ENCODE data around the gene BMI1.

The BMI1 gene

GRCh38 chr10:22369434-22370072, 48.7 kb downstream of the BMI1 start:
- Histone ChIP-seq H3K4me2 (ENCODE audit: low read length) (no peak overlapping the region), H2BK5ac (ENCODE audit: low read depth, low read length, poor library complexity) (no peak overlapping the region), H4K12ac (ENCODE audit: low read depth, low read length) (no peak overlapping the region), H3K23ac (ENCODE audit: low read length) (no peak overlapping the region), H4K91ac (ENCODE audit: low read depth, low read length) (no peak overlapping the region), H3K4me3 (ENCODE audit: low read depth, low read length) (no peak overlapping the region), H3K27me3 (ENCODE audit: insufficient read depth, low read length) (no peaks in the 10 kb centered on the region), H3K18ac (ENCODE audit: low read length) (no peak overlapping the region), H3K4ac (ENCODE audit: low read depth, low read length) (no peak overlapping the region), H3K27ac (ENCODE audit: low read depth, low read length) (no peak overlapping the region), H3K79me2 (ENCODE audit: control insufficient read depth, insufficient read depth, low read length, poor library complexity) (no peaks in the 10 kb centered on the region), H2BK12ac (ENCODE audit: low read length) (no peak overlapping the region), H3K36me3 (ENCODE audit: control insufficient read depth in 1 of 2, insufficient read depth in 2 of 2, low read length in 2 of 2) (no peaks in the 10 kb centered on the region), H2AFZ (ENCODE audit: insufficient read depth, low read length, poor library complexity) (no peak overlapping the region), H3K4me1 (ENCODE audit: control insufficient read depth in 1 of 2, insufficient read depth in 2 of 2, low read length in 2 of 2) (no peaks in the 10 kb centered on the region), H3K9me3 (ENCODE audit: insufficient read depth, low read depth, low read length) (no peaks in the 10 kb centered on the region), H4K8ac (ENCODE audit: low read depth, low read length) (no peak overlapping the region), H3K79me1 (ENCODE audit: low read length) (no peaks in the 10 kb centered on the region), H2AK5ac (ENCODE audit: low read length) (no peak overlapping the region), H3K14ac (ENCODE audit: low read length) (no peak overlapping the region), H2BK120ac (ENCODE audit: insufficient read depth, low read length, poor library complexity) (no peak overlapping the region), H3K9ac (ENCODE audit: low read length) (no peak overlapping the region)
- peak in 1 of 2 donors; percentile 70 for DNase-seq
- no CpG with 5 or more reads among the region's 5 CpGs for WGBS (ENCODE audit: extremely low coverage, insufficient coverage, insufficient read length)

GRCh38 chr10:22370320-22370719, 49.4 kb downstream of the BMI1 start:
- no peak overlapping the region for H4K91ac ChIP-seq (ENCODE audit: low read depth, low read length)
- H4K8ac ChIP-seq (ENCODE audit: low read depth, low read length) = no peak overlapping the region
- H3K36me3 ChIP-seq (ENCODE audit: control insufficient read depth in 1 of 2, insufficient read depth in 2 of 2, low read length in 2 of 2) = no peaks in the 10 kb centered on the region
- no peak overlapping the region for H3K23ac ChIP-seq (ENCODE audit: low read length)
- H2BK120ac ChIP-seq (ENCODE audit: insufficient read depth, low read length, poor library complexity) = no peak overlapping the region
- no peak overlapping the region for H2AK5ac ChIP-seq (ENCODE audit: low read length)
- H3K27me3 ChIP-seq (ENCODE audit: insufficient read depth, low read length) = no peaks in the 10 kb centered on the region
- H3K18ac ChIP-seq (ENCODE audit: low read length) = no peak overlapping the region
- no peak overlapping the region for H3K4ac ChIP-seq (ENCODE audit: low read depth, low read length)
- H3K27ac ChIP-seq (ENCODE audit: low read depth, low read length) = no peak overlapping the region
- H3K79me2 ChIP-seq (ENCODE audit: control insufficient read depth, insufficient read depth, low read length, poor library complexity) = no peaks in the 10 kb centered on the region
- no peak overlapping the region for H2BK12ac ChIP-seq (ENCODE audit: low read length)
- H3K4me2 ChIP-seq (ENCODE audit: low read length) = no peak overlapping the region
- H3K79me1 ChIP-seq (ENCODE audit: low read length) = no peaks in the 10 kb centered on the region
- H2BK5ac ChIP-seq (ENCODE audit: low read depth, low read length, poor library complexity) = no peak overlapping the region
- no peak overlapping the region for H2AFZ ChIP-seq (ENCODE audit: insufficient read depth, low read length, poor library complexity)
- H3K4me1 ChIP-seq (ENCODE audit: control insufficient read depth in 1 of 2, insufficient read depth in 2 of 2, low read length in 2 of 2) = no peaks in the 10 kb centered on the region
- H3K9ac ChIP-seq (ENCODE audit: low read length) = no peak overlapping the region
- H3K9me3 ChIP-seq (ENCODE audit: insufficient read depth, low read depth, low read length) = no peaks in the 10 kb centered on the region
- no peak overlapping the region for H3K14ac ChIP-seq (ENCODE audit: low read length)
- no peak overlapping the region for H3K4me3 ChIP-seq (ENCODE audit: low read depth, low read length)
- no peak overlapping the region for H4K12ac ChIP-seq (ENCODE audit: low read depth, low read length)
- no peak for DNase-seq

GRCh38 chr10:22372298-22372697, 51.4 kb downstream of the BMI1 start:
- WGBS (ENCODE audit: extremely low coverage, insufficient coverage, insufficient read length) = no CpG with 5 or more reads among the region's 6 CpGs

GRCh38 chr10:22372917-22373316, 52.0 kb downstream of the BMI1 start:
- H3K4me3 ChIP-seq (ENCODE audit: low read depth, low read length) = no peak overlapping the region
- no peak overlapping the region for H2AFZ ChIP-seq (ENCODE audit: insufficient read depth, low read length, poor library complexity)
- no CpG with 5 or more reads among the region's 9 CpGs for WGBS (ENCODE audit: extremely low coverage, insufficient coverage, insufficient read length)
- H3K79me2 ChIP-seq (ENCODE audit: control insufficient read depth, insufficient read depth, low read length, poor library complexity) = no peaks in the 10 kb centered on the region
- no peak overlapping the region for H2BK5ac ChIP-seq (ENCODE audit: low read depth, low read length, poor library complexity)
- no peak overlapping the region for H3K4me2 ChIP-seq (ENCODE audit: low read length)
- H3K79me1 ChIP-seq (ENCODE audit: low read length) = no peaks in the 10 kb centered on the region
- no peak overlapping the region for H2BK120ac ChIP-seq (ENCODE audit: insufficient read depth, low read length, poor library complexity)
- H3K4me1 ChIP-seq (ENCODE audit: control insufficient read depth in 1 of 2, insufficient read depth in 2 of 2, low read length in 2 of 2) = no peaks in the 10 kb centered on the region
- H3K36me3 ChIP-seq (ENCODE audit: control insufficient read depth in 1 of 2, insufficient read depth in 2 of 2, low read length in 2 of 2) = no peaks in the 10 kb centered on the region
- no peaks in the 10 kb centered on the region for H3K9me3 ChIP-seq (ENCODE audit: insufficient read depth, low read depth, low read length)
- no peaks in the 10 kb centered on the region for H3K27me3 ChIP-seq (ENCODE audit: insufficient read depth, low read length)
- no peak overlapping the region for H3K23ac ChIP-seq (ENCODE audit: low read length)
- no peak overlapping the region for H3K9ac ChIP-seq (ENCODE audit: low read length)
- no peak overlapping the region for H3K14ac ChIP-seq (ENCODE audit: low read length)
- no peak overlapping the region for H4K12ac ChIP-seq (ENCODE audit: low read depth, low read length)
- H4K91ac ChIP-seq (ENCODE audit: low read depth, low read length) = no peak overlapping the region
- H3K27ac ChIP-seq (ENCODE audit: low read depth, low read length) = no peak overlapping the region
- no peak overlapping the region for H4K8ac ChIP-seq (ENCODE audit: low read depth, low read length)
- no peak overlapping the region for H2AK5ac ChIP-seq (ENCODE audit: low read length)
- no peak overlapping the region for H3K4ac ChIP-seq (ENCODE audit: low read depth, low read length)
- peak in 1 of 2 donors; percentile 26 for DNase-seq
- no peak overlapping the region for H3K18ac ChIP-seq (ENCODE audit: low read length)
- no peak overlapping the region for H2BK12ac ChIP-seq (ENCODE audit: low read length)

More at GRCh38 chr10:22372298-22372697, 51.4 kb downstream of the BMI1 start:
- Histone ChIP-seq H3K27ac (ENCODE audit: low read depth, low read length) (no peak overlapping the region), H2BK5ac (ENCODE audit: low read depth, low read length, poor library complexity) (no peak overlapping the region), H4K12ac (ENCODE audit: low read depth, low read length) (peak overlapping the region; percentile 87), H2AK5ac (ENCODE audit: low read length) (no peak overlapping the region), H4K91ac (ENCODE audit: low read depth, low read length) (no peak overlapping the region), H2AFZ (ENCODE audit: insufficient read depth, low read length, poor library complexity) (no peak overlapping the region), H3K9ac (ENCODE audit: low read length) (no peak overlapping the region), H3K9me3 (ENCODE audit: insufficient read depth, low read depth, low read length) (no peaks in the 10 kb centered on the region), H3K4me2 (ENCODE audit: low read length) (no peak overlapping the region), H3K79me2 (ENCODE audit: control insufficient read depth, insufficient read depth, low read length, poor library complexity) (no peaks in the 10 kb centered on the region), H3K27me3 (ENCODE audit: insufficient read depth, low read length) (no peaks in the 10 kb centered on the region), H3K4ac (ENCODE audit: low read depth, low read length) (no peak overlapping the region), H3K4me1 (ENCODE audit: control insufficient read depth in 1 of 2, insufficient read depth in 2 of 2, low read length in 2 of 2) (no peaks in the 10 kb centered on the region), H2BK120ac (ENCODE audit: insufficient read depth, low read length, poor library complexity) (no peak overlapping the region), H3K79me1 (ENCODE audit: low read length) (no peaks in the 10 kb centered on the region), H3K4me3 (ENCODE audit: low read depth, low read length) (no peak overlapping the region), H3K36me3 (ENCODE audit: control insufficient read depth in 1 of 2, insufficient read depth in 2 of 2, low read length in 2 of 2) (no peaks in the 10 kb centered on the region), H4K8ac (ENCODE audit: low read depth, low read length) (no peak overlapping the region), H3K23ac (ENCODE audit: low read length) (no peak overlapping the region), H2BK12ac (ENCODE audit: low read length) (no peak overlapping the region), H3K14ac (ENCODE audit: low read length) (no peak overlapping the region), H3K18ac (ENCODE audit: low read length) (no peak overlapping the region)
- DNase-seq = no peak
